Measurements from ENCODE around the gene PHF14. TPM values are rescaled to one million over a fixed set of nuclear protein-coding genes. Genes with fewer than 3 reads are reported as not detected.

PHF14 gene
- total and polyA plus RNA-seq, 8 donors = 27.5 to 85.9 (median 68.0) TPM

DNA sequence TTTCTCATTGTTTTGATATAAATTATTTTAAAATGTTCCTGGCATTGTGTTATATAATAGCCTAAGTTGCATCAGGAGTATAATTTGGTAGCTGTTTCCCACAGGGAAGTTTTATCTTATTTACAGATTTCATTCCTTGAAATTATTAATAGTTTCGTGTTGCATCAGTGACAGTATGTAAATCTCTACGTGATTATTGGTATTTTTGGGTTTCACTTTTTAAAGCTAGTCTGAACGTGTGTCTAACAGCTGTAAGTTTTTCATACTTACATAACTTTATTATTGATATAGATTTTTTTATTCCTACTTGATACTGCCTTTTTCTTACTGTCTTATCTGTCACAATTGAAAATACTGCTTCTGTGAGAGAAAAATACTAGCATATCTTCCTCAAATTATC is 167.9 kb downstream of the PHF14 start:
- H3K27ac ChIP-seq = no peak overlapping the region
- no peaks in the 10 kb centered on the region for H3K27me3 ChIP-seq
- DNase-seq = no peak
- ATAC-seq = no peak
- H3K4me3 ChIP-seq = no peak overlapping the region
- H3K9me3 ChIP-seq = no peaks in the 10 kb centered on the region
- no peaks in the 10 kb centered on the region for H3K4me1 ChIP-seq
- intact Hi-C loops (cut with DNase I) = no loop called here
- TF ChIP-seq, protein P1, sequence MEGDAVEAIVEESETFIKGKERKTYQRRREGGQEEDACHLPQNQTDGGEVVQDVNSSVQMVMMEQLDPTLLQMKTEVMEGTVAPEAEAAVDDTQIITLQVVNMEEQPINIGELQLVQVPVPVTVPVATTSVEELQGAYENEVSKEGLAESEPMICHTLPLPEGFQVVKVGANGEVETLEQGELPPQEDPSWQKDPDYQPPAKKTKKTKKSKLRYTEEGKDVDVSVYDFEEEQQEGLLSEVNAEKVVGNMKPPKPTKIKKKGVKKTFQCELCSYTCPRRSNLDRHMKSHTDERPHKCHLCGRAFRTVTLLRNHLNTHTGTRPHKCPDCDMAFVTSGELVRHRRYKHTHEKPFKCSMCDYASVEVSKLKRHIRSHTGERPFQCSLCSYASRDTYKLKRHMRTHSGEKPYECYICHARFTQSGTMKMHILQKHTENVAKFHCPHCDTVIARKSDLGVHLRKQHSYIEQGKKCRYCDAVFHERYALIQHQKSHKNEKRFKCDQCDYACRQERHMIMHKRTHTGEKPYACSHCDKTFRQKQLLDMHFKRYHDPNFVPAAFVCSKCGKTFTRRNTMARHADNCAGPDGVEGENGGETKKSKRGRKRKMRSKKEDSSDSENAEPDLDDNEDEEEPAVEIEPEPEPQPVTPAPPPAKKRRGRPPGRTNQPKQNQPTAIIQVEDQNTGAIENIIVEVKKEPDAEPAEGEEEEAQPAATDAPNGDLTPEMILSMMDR (IDR thresholded peaks at IDR 0.05) = no peak
- no peaks in the 10 kb centered on the region for H3K36me3 ChIP-seq

DNA sequence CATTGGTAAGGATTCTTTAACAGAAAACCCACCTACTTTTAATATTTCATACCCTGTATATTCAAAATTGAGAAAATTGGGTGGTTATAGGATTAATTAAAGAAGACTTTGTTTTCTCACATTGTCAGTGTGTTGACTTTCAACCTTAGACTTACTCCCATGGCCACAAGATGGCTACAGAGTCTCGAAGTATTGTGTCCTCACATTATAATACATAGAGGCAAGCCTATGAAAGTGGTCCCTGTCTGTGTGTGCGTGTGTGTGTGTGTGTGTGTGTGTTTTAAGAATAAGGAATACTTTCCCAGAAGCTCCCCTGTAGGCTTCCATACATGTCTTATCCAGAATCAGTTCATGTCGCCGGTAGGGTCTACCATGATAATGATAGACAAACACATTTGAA is 180.0 kb downstream of the PHF14 start:
- Histone ChIP-seq H3K9me3 (no peaks in the 10 kb centered on the region), H3K36me3 (no peaks in the 10 kb centered on the region), H3K4me3 (no peak overlapping the region), H3K27me3 (no peaks in the 10 kb centered on the region), H3K4me1 (no peaks in the 10 kb centered on the region), H3K27ac (no peak overlapping the region)
- DNase-seq (no peak), ATAC-seq (no peak)
- intact Hi-C loops (cut with DNase I) = no loop called here
- TF ChIP-seq, protein P1 (IDR thresholded peaks at IDR 0.05) = no peak

DNA sequence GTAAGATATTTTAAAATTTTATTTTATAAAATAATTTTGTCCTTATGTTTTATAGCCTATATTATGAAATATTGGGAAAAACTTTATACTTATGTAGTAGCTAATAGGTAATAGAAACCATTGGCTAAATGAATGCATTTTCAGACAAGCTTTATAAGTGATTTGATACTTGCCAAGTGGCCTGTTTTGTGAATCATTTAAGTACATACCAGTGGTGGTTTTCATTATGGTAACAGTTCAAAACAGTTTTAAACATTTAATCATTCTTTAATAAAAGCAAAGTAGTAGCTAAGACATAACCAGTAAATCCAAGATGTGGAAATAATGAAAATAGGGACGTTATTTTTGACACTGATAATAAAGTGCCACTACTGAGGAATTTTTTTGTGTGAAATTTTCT is 182.2 kb downstream of the PHF14 start:
- Histone ChIP-seq H3K4me3 (no peak overlapping the region), H3K9me3 (no peaks in the 10 kb centered on the region), H3K27me3 (no peaks in the 10 kb centered on the region), H3K27ac (no peak overlapping the region), H3K4me1 (no peaks in the 10 kb centered on the region), H3K36me3 (no peaks in the 10 kb centered on the region)
- no peak for ATAC-seq
- intact Hi-C loops (cut with DNase I) = no loop called here
- DNase-seq = no peak
- TF ChIP-seq, protein P1 (IDR thresholded peaks at IDR 0.05) = no peak

DNA sequence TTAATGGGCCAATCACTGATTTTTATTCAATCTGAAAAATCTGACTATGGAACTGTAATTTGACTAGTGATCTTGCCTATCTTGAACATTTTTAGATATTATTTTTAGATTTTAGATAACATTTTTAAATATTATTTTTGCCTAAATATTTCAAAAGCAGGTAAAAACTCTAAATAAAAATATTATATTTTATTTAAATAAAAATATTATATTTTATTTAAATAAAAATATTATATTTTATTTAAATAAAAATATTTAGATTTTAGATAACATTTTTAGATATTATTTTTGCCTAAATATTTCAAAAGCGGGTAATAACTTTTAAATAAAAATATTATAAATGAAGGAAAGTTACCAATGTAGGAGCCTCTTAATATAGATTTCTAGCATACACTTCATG is 187.8 kb downstream of the PHF14 start:
- H3K4me3 ChIP-seq = no peak overlapping the region
- intact Hi-C loops (cut with DNase I) = no loop called here
- DNase-seq (no peak), ATAC-seq (no peak)
- no peaks in the 10 kb centered on the region for H3K36me3 ChIP-seq
- no peak overlapping the region for H3K27ac ChIP-seq
- no peaks in the 10 kb centered on the region for H3K9me3 ChIP-seq
- no peaks in the 10 kb centered on the region for H3K27me3 ChIP-seq
- TF ChIP-seq, protein P1 (IDR thresholded peaks at IDR 0.05) = no peak
- no peaks in the 10 kb centered on the region for H3K4me1 ChIP-seq

DNA sequence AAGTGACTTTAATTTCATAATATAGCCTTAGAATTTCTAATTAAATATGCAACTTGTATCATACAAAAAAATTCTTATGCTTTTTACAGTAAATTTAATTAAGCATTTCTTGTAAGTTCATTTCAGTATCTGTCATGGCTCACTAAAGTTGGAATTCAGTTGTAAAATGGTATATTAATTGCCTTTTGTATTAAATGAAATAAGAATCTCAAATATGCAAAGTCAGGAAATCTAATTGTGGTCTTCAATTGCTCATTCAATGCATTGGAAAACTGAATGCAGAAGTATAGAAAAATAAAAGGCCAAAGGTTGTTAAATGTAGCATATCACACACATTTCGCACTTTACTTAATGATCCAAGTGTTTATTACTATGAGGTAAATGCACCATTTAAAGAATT is 189.5 kb downstream of the PHF14 start:
- Histone ChIP-seq H3K27me3 (no peaks in the 10 kb centered on the region), H3K4me1 (no peaks in the 10 kb centered on the region), H3K36me3 (no peaks in the 10 kb centered on the region), H3K27ac (no peak overlapping the region), H3K9me3 (no peaks in the 10 kb centered on the region), H3K4me3 (no peak overlapping the region)
- intact Hi-C loops (cut with DNase I) = no loop called here
- DNase-seq = no peak
- ATAC-seq = no peak
- TF ChIP-seq, protein P1 (IDR thresholded peaks at IDR 0.05) = no peak

All from left lung (tissue), 10 donors.